Gastrocnemius medialis (tissue), 4 donors: ENCODE data around the gene KATNB1. TPM values are rescaled to one million over a fixed set of nuclear protein-coding genes. Genes with fewer than 3 reads are reported as not detected.
"Not testable (repeated sequence)": the region's sequence is repeated elsewhere in the genome, so short reads cannot be mapped to it uniquely, and the experiment has no call there.

Experiments used
- ATAC-seq, 2 donors: fragments of 150-250 bp; one replicate each; pipeline ENCODE4 v1.9.1; 2016
- DNase-seq, 2 donors: peaks; one replicate each; pipeline ENCODE4 v3.0.0-alpha.2; 2019
- H3K27ac ChIP-seq, 4 donors: fragments of 200-600 bp; sonication (generic); 1 replicate in 1 of 4; 2 replicates in 3 of 4; pipeline ENCODE4 v1.5.1; 2016 to 2018; ENCODE audit warnings: mild to moderate bottlenecking in 2 of 4, moderate library complexity in 1 of 4
- H3K27me3 ChIP-seq, 3 donors: fragments of 200-600 bp; sonication (generic) in 2 of 3; 1 replicate in 1 of 3; 2 replicates in 2 of 3; pipeline versions ENCODE4 v1.5.1 to v1.6.0; 2016 to 2019; ENCODE audit warnings: mild to moderate bottlenecking in 1 of 3, moderate library complexity in 1 of 3
- H3K36me3 ChIP-seq, 2 donors: fragments of 200-600 bp; sonication (generic) in 1 of 2; one replicate each; pipeline ENCODE4 v1.5.1; 2017 to 2018
- H3K4me1 ChIP-seq, 2 donors: fragments of 200-600 bp; sonication (generic) in 1 of 2; one replicate each; pipeline ENCODE4 v1.5.1; 2016 to 2017; ENCODE audit warnings: mild to moderate bottlenecking in 2 of 2
- H3K4me3 ChIP-seq, 4 donors: fragments of 200-600 bp; sonication (generic) in 3 of 4; 1 replicate in 1 of 4; 2 replicates in 3 of 4; pipeline ENCODE4 v1.5.1; 2016 to 2019; ENCODE audit warnings: mild to moderate bottlenecking in 2 of 4
- H3K9me3 ChIP-seq, 3 donors: fragments of 200-600 bp; sonication (generic) in 2 of 3; 1 replicate in 1 of 3; 2 replicates in 2 of 3; pipeline ENCODE4 v1.5.1; 2016 to 2019
- CTCF ChIP-seq, 5 experiments: fragments of 450-650 bp in 3 of 5; fragments of 200-600 bp in 2 of 5; sonication (generic) in 2 of 5; IDR thresholded peaks in 4 of 5; conservative IDR thresholded peaks in 1 of 5; 1 replicate in 4 of 5; 2 replicates in 1 of 5; pipeline ENCODE4 v1.5.1; 2016 to 2019; ENCODE audit warnings: antibody characterized with exemption in 5 of 5, mild to moderate bottlenecking in 3 of 5, moderate library complexity in 3 of 5
- POLR2A ChIP-seq, 2 donors: fragments of 450-650 bp; IDR thresholded peaks; one replicate each; pipeline ENCODE4 v1.6.1; 2017; ENCODE audit warnings: antibody characterized with exemption in 2 of 2, mild to moderate bottlenecking in 2 of 2, moderate library complexity in 2 of 2
- in situ Hi-C, 4 donors: fragments of 200-750 bp; cut with MboI; loops; one replicate each; pipeline versions ENCODE4 v1.15.0 to v1.8.0; 2017; ENCODE audit warnings: low sequenced_read_pairs in 4 of 4
- intact Hi-C: fragments of 100-400 bp; cut with DNase I; formaldehyde crosslinking; loops from one replicate; pipeline ENCODE4 v1.15.1; 2023; ENCODE audit warnings: low total_unique reads
- total RNA-seq, 4 donors: library from RNA; depleted of rRNA; stranded (reverse); fragments of >200 nt; gene quantifications; one replicate each; pipeline versions ENCODE4 v1.1.0 to v1.2.3, GENCODE V29; 2016

KATNB1 gene
- total RNA-seq, 4 donors from 2014 or later, result 10.7 to 18.0 (median 14.2) TPM

- Histone ChIP-seq H3K4me1 (no peaks in the 10 kb centered on the region), H3K27ac (no peak overlapping the region), H3K27me3 (no peaks in the 10 kb centered on the region), H3K9me3 (no peaks in the 10 kb centered on the region), H3K36me3 (no peaks in the 10 kb centered on the region), H3K4me3 (no peak overlapping the region)
- TF ChIP-seq CTCF (IDR thresholded peaks at IDR 0.05 in 4 of 5, conservative IDR thresholded peaks at IDR 0.05 in 1 of 5), result no peak
- no peak for TF ChIP-seq POLR2A (IDR thresholded peaks at IDR 0.05)
- intact Hi-C loops, result no loop called here
- DNase-seq (no peak), ATAC-seq (no peak)
- in situ Hi-C loops, result loop anchor here in 2 of 4 donors (25.0 kb wide), 2 partner anchors 268 to 307 kb away; partner anchors contain the start of genes CIAPIN1 (in 1 of the 2), COQ9 (in 1 of the 2), USB1 (in 1 of the 2) and ZNF319 (in 1 of the 2)
Observed at GRCh38 chr16:57744642-57744903, 9.0 kb downstream of the KATNB1 start.

DNA sequence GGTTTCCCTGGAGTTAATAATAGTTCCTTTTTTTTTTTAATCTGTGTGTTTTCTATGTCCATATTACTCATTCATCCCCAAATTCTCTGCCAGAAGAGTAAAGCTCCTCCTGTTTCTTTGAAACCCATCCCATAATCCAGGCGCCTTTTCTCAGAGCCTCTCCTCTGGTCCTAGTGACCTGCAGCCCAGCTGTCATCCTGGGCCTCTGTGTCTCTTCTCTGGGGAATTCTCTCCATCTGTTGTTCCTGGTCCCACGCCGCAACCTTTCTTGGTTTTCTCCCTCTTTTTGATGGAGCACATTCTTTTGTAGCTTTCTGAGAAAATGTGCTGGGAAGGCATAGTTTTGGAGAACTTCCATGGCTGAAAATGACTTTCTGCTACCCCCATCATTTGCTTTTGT lies 10.2 kb downstream of the KATNB1 start:
- DNase-seq (no peak), ATAC-seq (no peak)
- H3K36me3 ChIP-seq, result no peaks in the 10 kb centered on the region
- H3K4me3 ChIP-seq, result no peak overlapping the region
- TF ChIP-seq POLR2A (IDR thresholded peaks at IDR 0.05) (no peak), CTCF (IDR thresholded peaks at IDR 0.05 in 4 of 5, conservative IDR thresholded peaks at IDR 0.05 in 1 of 5) (no peak)
- in situ Hi-C loops (loop anchor here in 2 of 4 donors (25.0 kb wide), 2 partner anchors 267 to 308 kb away; partner anchors contain the start of genes CIAPIN1 (in 1 of the 2), COQ9 (in 1 of the 2), USB1 (in 1 of the 2) and ZNF319 (in 1 of the 2)), intact Hi-C loops (no loop called here)
- H3K9me3 ChIP-seq, result no peaks in the 10 kb centered on the region
- H3K27ac ChIP-seq, result no peak overlapping the region
- H3K4me1 ChIP-seq, result no peaks in the 10 kb centered on the region
- H3K27me3 ChIP-seq, result no peaks in the 10 kb centered on the region

DNA sequence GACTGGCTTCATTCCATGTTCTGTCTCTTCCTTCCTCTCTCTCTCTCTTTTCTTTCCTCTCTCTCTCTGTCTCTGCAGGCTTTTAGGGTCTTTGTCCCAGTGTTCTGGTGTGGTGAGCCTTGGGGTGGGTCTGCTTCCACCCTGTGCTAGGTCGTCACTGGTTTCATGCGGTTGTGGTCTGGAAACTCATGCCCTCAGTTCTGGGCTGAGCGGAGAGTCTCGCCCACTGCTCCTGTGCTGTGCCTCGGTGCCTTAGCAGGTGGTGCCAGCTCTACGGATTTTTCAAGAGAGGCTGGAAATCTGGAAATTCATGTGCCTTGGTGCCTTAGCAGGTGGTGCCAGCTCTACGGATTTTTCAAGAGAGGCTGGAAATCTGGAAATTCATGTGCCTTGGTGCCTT lies 10.7 kb downstream of the KATNB1 start:
- H3K4me1 ChIP-seq, H3K27me3 ChIP-seq, DNase-seq, H3K9me3 ChIP-seq, H3K4me3 ChIP-seq, H3K36me3 ChIP-seq, H3K27ac ChIP-seq, intact Hi-C loops, ATAC-seq: not testable (repeated sequence)
- in situ Hi-C loops, result loop anchor here in 2 of 4 donors (25.0 kb wide), 2 partner anchors 266 to 309 kb away; partner anchors contain the start of genes CIAPIN1 (in 1 of the 2), COQ9 (in 1 of the 2), USB1 (in 1 of the 2) and ZNF319 (in 1 of the 2)

- intact Hi-C loops, result no loop called here
- peaks cover 0 to 3% of the 10 kb centered on the region in 2 donors for H3K36me3 ChIP-seq
- no peak overlapping the region for H3K4me3 ChIP-seq
- no peaks in the 10 kb centered on the region for H3K4me1 ChIP-seq
- no peak overlapping the region for H3K27ac ChIP-seq
- H3K27me3 ChIP-seq, result no peaks in the 10 kb centered on the region
- H3K9me3 ChIP-seq, result no peaks in the 10 kb centered on the region
- TF ChIP-seq CTCF (IDR thresholded peaks at IDR 0.05 in 4 of 5, conservative IDR thresholded peaks at IDR 0.05 in 1 of 5) (no peak), POLR2A (IDR thresholded peaks at IDR 0.05) (no peak)
- in situ Hi-C loops, result loop anchor here in 2 of 4 donors (25.0 kb wide), 2 partner anchors 265 to 310 kb away; partner anchors contain the start of genes CIAPIN1 (in 1 of the 2), COQ9 (in 1 of the 2), USB1 (in 1 of the 2) and ZNF319 (in 1 of the 2)
- DNase-seq (no peak), ATAC-seq (no peak)
Observed at GRCh38 chr16:57747091-57747490, 11.5 kb downstream of the KATNB1 start.

- Histone ChIP-seq H3K4me3 (no peak overlapping the region), H3K4me1 (no peaks in the 10 kb centered on the region), H3K27me3 (no peaks in the 10 kb centered on the region), H3K27ac (no peak overlapping the region), H3K36me3 (peaks cover 0 to 3% of the 10 kb centered on the region in 2 donors), H3K9me3 (no peaks in the 10 kb centered on the region)
- intact Hi-C loops (no loop called here), in situ Hi-C loops (loop anchor here in 2 of 4 donors (25.0 kb wide), 2 partner anchors 265 to 310 kb away; partner anchors contain the start of genes CIAPIN1 (in 1 of the 2), COQ9 (in 1 of the 2), USB1 (in 1 of the 2) and ZNF319 (in 1 of the 2))
- no peak for TF ChIP-seq CTCF (IDR thresholded peaks at IDR 0.05 in 4 of 5, conservative IDR thresholded peaks at IDR 0.05 in 1 of 5)
- TF ChIP-seq POLR2A (IDR thresholded peaks at IDR 0.05), result no peak
- DNase-seq (no peak), ATAC-seq (no peak)
Observed at GRCh38 chr16:57747496-57747895, 11.9 kb downstream of the KATNB1 start.
